Activated CD8-positive, alpha-beta memory T cell treated with anti-CD3 and anti-CD28 coated beads for 1 hour (primary cell): Measurements from ENCODE around the gene SMIM24.
"Not testable (repeated sequence)": the region's sequence is repeated elsewhere in the genome, so short reads cannot be mapped to it uniquely, and the experiment has no call there.

ENCODE experiments used
- DNase-seq, 2 donors: peaks; one replicate each; pipeline ENCODE4 v3.0.0-alpha.2; 2020; ENCODE audit warnings: low read depth in 1 of 2; ENCODE audit errors: extremely low read depth in 1 of 2

SMIM24 gene

GRCh38 chr19:3457528-3458228, 22.6 kb downstream of the SMIM24 start:
- no peak for DNase-seq

- DNase-seq = no peak
Measured at GRCh38 chr19:3456925-3457527, 23.3 kb downstream of the SMIM24 start.

- DNase-seq = no peak
Measured at GRCh38 chr19:3455960-3456601, 24.2 kb downstream of the SMIM24 start.

- DNase-seq = no peak
Measured at GRCh38 chr19:3455393-3455955, 24.9 kb downstream of the SMIM24 start.

GRCh38 chr19:3454656-3455392, 25.5 kb downstream of the SMIM24 start:
- DNase-seq = no peak

GRCh38 chr19:3453840-3454239, 26.5 kb downstream of the SMIM24 start:
- DNase-seq = no peak

GRCh38 chr19:3452942-3453214, 27.4 kb downstream of the SMIM24 start:
- not testable (repeated sequence) for DNase-seq

- no peak for DNase-seq
Measured at GRCh38 chr19:3452171-3452941, 28.0 kb downstream of the SMIM24 start.

- no peak for DNase-seq
Measured at GRCh38 chr19:3451451-3451866, 28.9 kb downstream of the SMIM24 start.

GRCh38 chr19:3450796-3451411, 29.4 kb downstream of the SMIM24 start:
- DNase-seq = no peak

GRCh38 chr19:3448616-3449334, 31.6 kb downstream of the SMIM24 start:
- no peak for DNase-seq

- not testable (repeated sequence) for DNase-seq
Measured at GRCh38 chr19:3446657-3447056, 33.7 kb downstream of the SMIM24 start.

GRCh38 chr19:3444695-3445234, 35.6 kb downstream of the SMIM24 start:
- no peak for DNase-seq

GRCh38 chr19:3443840-3444694, 36.3 kb downstream of the SMIM24 start:
- DNase-seq = no peak

GRCh38 chr19:3442487-3443071, 37.7 kb downstream of the SMIM24 start:
- DNase-seq = no peak

GRCh38 chr19:3441986-3442329, 38.4 kb downstream of the SMIM24 start:
- no peak for DNase-seq

GRCh38 chr19:3441089-3441985, 39.0 kb downstream of the SMIM24 start:
- DNase-seq = no peak
